Endothelial cell (in vitro differentiated cells): ENCODE measurements around the gene SLC43A3. TPM values are rescaled to one million over a fixed set of nuclear protein-coding genes. Genes with fewer than 3 reads are reported as not detected.
A peak's percentile ranks its signal among the peaks of the same experiment; 100 is the strongest.

ENCODE experiments used
- DNase-seq: peaks from one replicate; pipeline ENCODE4 v3.0.0; 2021; ENCODE audit warnings: low spot score
- H3K27ac Mint-ChIP-seq: one replicate; pipeline ENCODE4 v1.8.0; 2021; ENCODE audit warnings: mixed read lengths, inconsistent platforms; ENCODE audit not compliant: unreplicated experiment
- H3K27me3 Mint-ChIP-seq: one replicate; pipeline ENCODE4 v1.8.0; 2021; ENCODE audit warnings: mild to moderate bottlenecking, moderate library complexity, mixed read lengths, inconsistent platforms; ENCODE audit not compliant: unreplicated experiment
- H3K36me3 Mint-ChIP-seq: one replicate; pipeline ENCODE4 v1.8.0; 2021; ENCODE audit warnings: mild to moderate bottlenecking, low read depth, mixed read lengths, inconsistent platforms; ENCODE audit not compliant: unreplicated experiment
- H3K4me1 Mint-ChIP-seq: one replicate; pipeline ENCODE4 v1.8.0; 2021; ENCODE audit warnings: mild to moderate bottlenecking, mixed read lengths, inconsistent platforms; ENCODE audit not compliant: unreplicated experiment
- H3K4me3 Mint-ChIP-seq: one replicate; pipeline ENCODE4 v1.8.0; 2021; ENCODE audit warnings: mild to moderate bottlenecking, mixed read lengths, inconsistent platforms; ENCODE audit not compliant: unreplicated experiment
- H3K9me3 Mint-ChIP-seq: one replicate; pipeline ENCODE4 v1.8.0; 2021; ENCODE audit warnings: mixed read lengths, inconsistent platforms; ENCODE audit not compliant: unreplicated experiment
- CTCF ChIP-seq: fragments of 200-600 bp; sonication (generic); IDR thresholded peaks from one replicate; pipeline ENCODE4 v1.5.0; 2021; ENCODE audit warnings: antibody characterized with exemption; ENCODE audit not compliant: unreplicated experiment
- total RNA-seq: library from RNA; stranded (reverse); fragmentation: NEBNext Ultra II Directional; extraction: Animal tissue kit (Norgen Biotek cat#: 25700); gene quantifications from one replicate; pipeline ENCODE4 v1.2.1, GENCODE V29; 2021; ENCODE audit not compliant: unreplicated experiment

SLC43A3 gene
- total RNA-seq, 1 donor from 2014 or later, result 17.5 TPM

GRCh38 chr11:57421805-57422204, 5.1 kb downstream of the SLC43A3 start:
- H3K4me1 Mint-ChIP-seq, result peaks cover 28% of the 10 kb centered on the region
- no peak for TF ChIP-seq CTCF
- H3K4me3 Mint-ChIP-seq, result no peak overlapping the region
- H3K36me3 Mint-ChIP-seq, result peaks cover 3% of the 10 kb centered on the region
- no peaks in the 10 kb centered on the region for H3K9me3 Mint-ChIP-seq
- DNase-seq, result no peak
- no peak overlapping the region for H3K27ac Mint-ChIP-seq
- H3K27me3 Mint-ChIP-seq, result peaks cover 9% of the 10 kb centered on the region

GRCh38 chr11:57421066-57421465, 5.9 kb downstream of the SLC43A3 start:
- peaks cover 10% of the 10 kb centered on the region for H3K27me3 Mint-ChIP-seq
- no peak for DNase-seq
- peaks cover 3% of the 10 kb centered on the region for H3K36me3 Mint-ChIP-seq
- H3K9me3 Mint-ChIP-seq, result no peaks in the 10 kb centered on the region
- H3K4me1 Mint-ChIP-seq, result peaks cover 28% of the 10 kb centered on the region
- no peak overlapping the region for H3K4me3 Mint-ChIP-seq
- H3K27ac Mint-ChIP-seq, result no peak overlapping the region
- TF ChIP-seq CTCF, result no peak

GRCh38 chr11:57419146-57419545, 7.8 kb downstream of the SLC43A3 start:
- no peaks in the 10 kb centered on the region for H3K9me3 Mint-ChIP-seq
- H3K4me3 Mint-ChIP-seq, result no peak overlapping the region
- no peak for DNase-seq
- no peak for TF ChIP-seq CTCF
- peaks cover 9% of the 10 kb centered on the region for H3K27me3 Mint-ChIP-seq
- peaks cover 16% of the 10 kb centered on the region for H3K36me3 Mint-ChIP-seq
- no peak overlapping the region for H3K27ac Mint-ChIP-seq
- peaks cover 27% of the 10 kb centered on the region for H3K4me1 Mint-ChIP-seq

DNA sequence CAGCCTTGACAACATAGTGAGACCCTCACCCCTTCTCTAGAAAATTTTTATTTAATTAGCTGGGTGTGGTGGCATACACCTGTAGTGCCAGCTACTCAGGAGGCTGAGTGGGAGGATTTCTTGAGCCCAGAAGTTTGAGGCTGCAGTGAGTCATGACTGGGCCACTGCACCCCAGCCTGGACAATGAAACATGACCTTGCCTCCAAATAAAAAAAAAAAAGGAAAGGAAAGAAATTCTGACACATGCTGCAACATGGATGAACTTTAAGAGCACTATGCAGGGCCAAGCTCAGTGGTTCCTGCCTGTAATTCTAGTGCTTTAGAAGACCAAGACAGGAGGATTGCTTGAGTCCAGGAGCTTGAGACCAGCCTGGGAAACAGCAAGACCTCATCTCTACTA, 8.8 kb downstream of the SLC43A3 start:
- peaks cover 10% of the 10 kb centered on the region for H3K27me3 Mint-ChIP-seq
- no peaks in the 10 kb centered on the region for H3K9me3 Mint-ChIP-seq
- TF ChIP-seq CTCF, result no peak
- no peak overlapping the region for H3K4me3 Mint-ChIP-seq
- H3K27ac Mint-ChIP-seq, result no peak overlapping the region
- DNase-seq, result no peak
- peaks cover 35% of the 10 kb centered on the region for H3K4me1 Mint-ChIP-seq
- H3K36me3 Mint-ChIP-seq, result peaks cover 26% of the 10 kb centered on the region

- Mint-ChIP-seq H3K9me3 (no peaks in the 10 kb centered on the region), H3K4me3 (no peak overlapping the region), H3K36me3 (peaks cover 27% of the 10 kb centered on the region), H3K27ac (peak overlapping the region; percentile 25), H3K4me1 (peaks cover 43% of the 10 kb centered on the region), H3K27me3 (peaks cover 10% of the 10 kb centered on the region)
- no peak for TF ChIP-seq CTCF
- no peak for DNase-seq
Measured at GRCh38 chr11:57417056-57417455, 9.9 kb downstream of the SLC43A3 start.
